Fibroblast of villous mesenchyme (primary cell): ENCODE data around the gene SLC24A5. TPM values are rescaled to one million over a fixed set of nuclear protein-coding genes. Genes with fewer than 3 reads are reported as not detected.

Source experiments
- DNase-seq: peaks from one replicate; pipeline ENCODE4 v3.0.0-alpha.2; 2010; ENCODE audit warnings: low read depth
- H3K4me3 ChIP-seq: 2 replicates; pipeline ENCODE4 v1.5.1; 2011; ENCODE audit warnings: low read depth, mild to moderate bottlenecking, low read length
- CTCF ChIP-seq: IDR thresholded peaks from 2 replicates; pipeline ENCODE4 v1.5.1; 2012; ENCODE audit warnings: low read depth, mild to moderate bottlenecking, low read length; ENCODE audit not compliant: insufficient read depth
- total RNA-seq: library from RNA; depleted of rRNA; stranded (reverse); fragments of >200 nt; gene quantifications from 2 replicates; pipeline ENCODE4 v1.2.3, GENCODE V29; 2012

The SLC24A5 gene
- total RNA-seq, 1 donor = not detected

GRCh38 chr15:48132874-48133273 is 12.1 kb downstream of the SLC24A5 start:
- H3K4me3 ChIP-seq = no peak overlapping the region
- no peak for DNase-seq
- no peak for TF ChIP-seq CTCF

- DNase-seq = peak; percentile 27
Measured at GRCh38 chr15:48143856-48144255, 23.1 kb downstream of the SLC24A5 start.

GRCh38 chr15:48144889-48145288 is 24.1 kb downstream of the SLC24A5 start:
- no peak overlapping the region for H3K4me3 ChIP-seq
- DNase-seq = peak; percentile 34
- no peak for TF ChIP-seq CTCF

More at GRCh38 chr15:48143856-48144255, 23.1 kb downstream of the SLC24A5 start:
- no peak for TF ChIP-seq CTCF
- no peak overlapping the region for H3K4me3 ChIP-seq

GRCh38 chr15:48145923-48146322 is 25.1 kb downstream of the SLC24A5 start:
- TF ChIP-seq CTCF = no peak
- no peak overlapping the region for H3K4me3 ChIP-seq
- DNase-seq = peak; percentile 29

- H3K4me3 ChIP-seq = no peak overlapping the region
- no peak for TF ChIP-seq CTCF
- DNase-seq = no peak
Measured at GRCh38 chr15:48147358-48147757, 26.6 kb downstream of the SLC24A5 start.

GRCh38 chr15:48149858-48150257 is 29.1 kb downstream of the SLC24A5 start:
- no peak overlapping the region for H3K4me3 ChIP-seq
- TF ChIP-seq CTCF = no peak
- DNase-seq = no peak

- no peak for TF ChIP-seq CTCF
- no peak overlapping the region for H3K4me3 ChIP-seq
- DNase-seq = no peak
Measured at GRCh38 chr15:48153526-48153925, 32.7 kb downstream of the SLC24A5 start.
